Occipital lobe (tissue), 2 donors: ENCODE measurements around the gene TTC9C. TPM values are rescaled to one million over a fixed set of nuclear protein-coding genes. Genes with fewer than 3 reads are reported as not detected.
"Not testable (repeated sequence)": the region's sequence is repeated elsewhere in the genome, so short reads cannot be mapped to it uniquely, and the experiment has no call there.

Experiments used
- DNase-seq: peaks from one replicate; lab custom pipeline; 2025; lab: John Stamatoyannopoulos, UW
- total RNA-seq: library from RNA; depleted of rRNA; stranded (reverse); fragments of >200 nt; gene quantifications from one replicate; pipeline ENCODE4 v1.2.3, GENCODE V29; 2014

TTC9C gene
- total RNA-seq, 1 donor from 2014 or later = 23.7 TPM

DNA sequence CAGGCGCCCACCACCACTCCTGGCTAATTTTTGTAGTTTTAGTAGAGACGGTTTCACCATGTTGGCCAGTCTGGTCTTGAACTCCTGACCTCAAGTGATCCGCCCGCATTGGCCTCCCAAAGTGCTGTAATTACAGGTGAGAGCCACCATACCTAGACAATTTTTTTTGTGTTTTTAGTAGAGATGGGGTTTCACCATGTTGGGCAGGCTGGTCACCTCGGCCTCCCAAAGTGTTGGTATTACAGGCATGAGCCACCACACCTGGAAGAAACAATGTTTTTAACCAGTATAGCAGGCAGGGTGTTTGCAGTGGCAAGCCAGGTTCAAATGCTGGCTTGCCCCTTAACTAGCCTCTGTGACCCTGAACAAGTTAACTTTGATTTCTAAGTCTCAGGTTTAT, 21.6 kb downstream of the TTC9C start:
- DNase-seq = not testable (repeated sequence)

DNA sequence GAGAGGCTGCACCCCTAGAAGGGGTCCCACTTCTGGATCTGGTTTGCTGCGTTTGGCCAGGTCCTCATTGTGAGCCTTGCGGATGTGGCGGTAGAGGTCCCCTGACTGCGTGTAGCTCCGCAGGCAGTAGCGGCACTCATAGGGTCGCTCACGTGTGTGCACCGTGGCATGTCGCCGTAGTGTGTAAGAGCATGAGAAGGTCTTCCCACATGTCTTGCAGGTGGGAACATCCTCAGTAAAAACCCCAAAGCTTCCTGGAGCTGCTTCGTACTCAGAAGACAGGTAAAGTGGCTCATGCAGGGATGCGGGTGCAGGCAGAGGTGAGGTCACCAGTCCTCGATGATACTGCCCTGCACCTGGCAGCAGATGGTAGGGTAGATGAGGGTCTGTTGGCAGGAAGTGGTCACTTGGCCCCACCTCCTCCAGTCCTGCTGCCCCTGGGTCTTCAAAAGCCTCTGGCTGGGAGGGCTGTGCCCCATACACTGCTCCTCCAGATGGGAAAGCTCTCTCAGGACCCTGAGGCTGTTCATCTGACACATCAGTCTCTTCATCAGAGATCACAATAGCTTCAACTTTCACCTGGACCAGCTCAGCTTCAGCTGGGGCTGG, 24.0 kb downstream of the TTC9C start:
- no peak for DNase-seq

DNA sequence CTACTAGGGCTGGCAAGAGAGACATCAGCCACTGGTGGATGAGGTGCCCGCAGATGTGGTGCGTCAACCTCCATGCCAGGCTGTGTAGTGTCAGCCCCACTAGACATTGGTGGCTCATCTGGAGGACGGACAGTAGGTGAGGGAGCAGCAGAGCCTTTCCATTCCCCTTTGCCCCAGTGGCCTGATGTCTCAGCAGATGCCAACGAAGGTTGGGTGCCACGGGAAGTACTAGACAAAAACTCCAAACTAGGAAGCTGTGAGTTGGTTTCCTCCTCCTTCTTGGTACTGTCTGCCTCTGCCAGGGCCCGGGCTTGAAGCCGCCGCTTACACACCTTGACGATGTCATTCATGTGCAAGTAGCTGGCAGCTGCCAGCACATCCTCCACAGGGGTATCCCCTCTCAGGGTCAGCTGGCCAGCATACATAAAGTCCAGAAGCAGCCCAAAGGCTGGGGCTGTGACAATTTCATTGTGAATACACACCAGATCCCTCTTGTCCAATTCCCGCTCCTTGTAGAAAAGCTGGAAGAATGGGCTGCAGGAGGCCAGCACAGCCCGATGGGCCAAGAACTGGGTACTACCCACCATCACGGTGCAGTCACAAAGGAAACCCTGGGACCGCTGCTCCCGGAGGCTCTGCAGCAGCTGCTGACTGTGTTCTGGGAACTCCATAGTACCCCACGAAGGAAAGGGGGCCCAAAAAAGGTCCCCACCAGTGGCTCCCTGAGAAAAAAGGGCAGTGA, 24.9 kb downstream of the TTC9C start:
- DNase-seq = no peak

DNA sequence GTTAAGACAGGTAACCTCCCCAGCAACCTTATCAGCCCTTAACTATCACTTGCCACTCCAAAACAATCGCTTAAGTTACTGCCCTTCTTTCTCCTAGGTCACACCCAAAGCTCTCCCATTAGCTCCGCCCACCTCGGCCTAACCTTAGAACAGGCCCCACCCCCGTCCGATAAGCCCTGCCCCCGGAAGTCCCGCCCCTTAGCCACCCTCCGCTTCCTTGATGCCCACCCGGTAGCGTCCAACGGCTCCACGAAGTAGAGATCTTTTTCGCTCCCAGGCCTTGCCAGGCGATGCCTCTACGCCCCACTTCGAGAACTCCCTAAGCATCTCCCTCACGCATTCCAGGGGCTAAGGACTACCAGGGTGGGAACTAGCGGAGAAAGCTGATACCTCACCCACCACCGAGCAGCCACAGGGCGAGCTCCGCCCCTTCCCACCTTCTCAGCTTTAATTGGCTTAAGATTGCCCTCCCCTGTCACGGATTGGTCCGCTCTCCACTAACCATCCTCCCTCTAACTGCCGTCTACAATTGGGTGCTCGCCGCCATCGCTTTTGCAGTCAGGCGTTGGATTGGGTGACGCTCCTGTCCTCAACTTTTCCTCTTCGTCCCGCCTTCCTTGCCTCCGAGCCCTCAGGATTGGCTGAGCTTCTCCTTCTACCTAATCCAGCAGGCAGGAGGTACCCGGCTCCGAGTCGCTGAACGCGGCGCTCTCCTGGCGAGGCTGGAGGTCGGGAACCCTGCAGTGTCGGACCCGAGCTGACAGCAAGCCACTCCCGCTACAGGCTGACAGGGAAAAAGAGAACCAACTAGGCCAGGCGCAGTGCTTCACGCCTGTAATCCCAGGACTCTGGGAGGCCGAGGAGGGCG, 25.7 kb downstream of the TTC9C start, which contains the start of gene ZBTB3:
Gene ZBTB3 (minus strand): TSS at position 425 of the 868 bp plus-strand sequence. CDS start 496 bp downstream, outside the sequence.
- DNase-seq = peak; percentile 99

DNA sequence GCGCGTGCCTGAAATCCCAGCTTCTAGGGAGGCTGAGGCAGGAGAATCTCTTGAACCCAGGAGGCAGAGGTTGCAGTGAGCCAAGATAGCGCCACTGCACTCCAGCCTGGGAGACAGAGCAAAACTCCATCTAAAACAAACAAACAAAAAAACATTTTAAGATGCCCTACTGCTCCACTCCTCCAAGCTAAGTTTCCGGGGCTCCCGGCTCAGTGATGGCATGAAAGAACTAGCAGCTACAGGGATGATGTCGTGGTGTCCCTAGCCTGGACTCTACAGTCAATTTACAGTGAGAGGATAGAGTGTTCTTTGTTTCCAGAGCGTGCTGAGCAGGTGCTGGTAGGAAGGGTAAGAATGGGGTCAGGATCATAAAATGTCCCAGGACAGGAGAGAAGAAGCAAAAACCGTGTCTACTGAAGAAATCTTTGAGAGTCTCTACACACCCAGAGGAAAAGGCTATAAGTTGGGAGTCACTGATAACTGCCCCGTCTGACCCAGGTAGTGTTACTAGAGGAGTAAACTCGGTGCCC, 26.9 kb downstream of the TTC9C start:
- DNase-seq = no peak

DNA sequence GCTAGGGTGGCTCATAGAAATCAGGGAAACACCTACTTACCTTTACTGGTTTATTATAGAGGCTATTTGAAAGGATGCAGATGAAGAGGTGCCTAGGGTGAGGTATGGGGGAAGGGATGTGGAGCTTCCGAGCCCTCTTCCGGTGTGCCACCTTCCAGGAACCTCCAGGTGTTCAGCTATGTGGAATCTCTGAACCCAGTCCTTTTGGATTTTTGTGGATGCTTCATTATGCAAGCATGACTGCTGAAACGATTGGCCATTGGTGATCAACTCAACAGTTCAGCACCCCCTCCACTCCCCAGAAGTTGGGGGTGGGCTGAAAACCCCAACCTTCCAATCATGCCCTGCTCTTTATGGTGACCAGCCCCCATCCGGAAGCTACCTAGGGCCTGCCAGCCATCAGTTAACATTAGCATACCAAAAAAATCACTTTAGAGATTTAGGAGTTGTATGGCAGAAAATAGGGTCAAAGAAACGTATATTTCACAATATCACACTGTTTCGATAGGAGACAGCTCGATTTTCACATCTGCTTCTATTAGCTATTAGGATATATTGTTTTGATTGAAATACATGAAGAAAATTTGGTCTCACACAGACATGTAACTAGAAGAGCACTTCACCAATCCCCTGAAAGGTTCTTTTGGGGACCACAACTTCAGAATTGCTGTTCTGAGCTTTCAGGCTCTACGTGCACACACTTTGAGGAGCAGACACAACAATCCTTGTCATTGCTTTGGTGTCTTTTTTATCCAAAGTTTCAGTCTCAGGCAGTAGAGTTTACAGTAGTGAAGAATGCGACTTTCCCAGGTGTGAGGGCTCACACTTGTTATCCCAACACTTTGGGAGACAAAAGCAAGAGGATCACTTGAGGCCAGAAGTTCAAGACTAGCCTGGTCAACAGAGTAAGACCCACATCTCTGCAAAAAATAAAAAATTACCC, 29.8 kb downstream of the TTC9C start:
- DNase-seq = no peak

DNA sequence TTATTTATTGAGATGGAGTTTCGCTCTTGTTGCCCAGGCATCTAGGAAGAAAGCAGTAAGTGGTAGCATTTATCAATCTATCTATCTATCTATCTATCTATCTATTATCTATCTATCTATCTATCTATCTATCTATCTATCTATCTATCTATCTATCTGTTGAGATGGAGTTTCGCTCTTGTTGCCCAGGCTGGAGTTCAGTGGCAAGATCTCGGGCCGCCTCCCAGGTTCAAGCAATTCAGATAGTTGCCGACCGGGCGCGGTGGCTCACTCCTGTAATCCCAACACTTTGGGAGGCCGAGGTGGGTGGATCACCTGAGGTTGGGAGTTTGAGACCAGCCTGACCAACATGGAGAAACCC, 32.6 kb downstream of the TTC9C start:
- not testable (repeated sequence) for DNase-seq

DNA sequence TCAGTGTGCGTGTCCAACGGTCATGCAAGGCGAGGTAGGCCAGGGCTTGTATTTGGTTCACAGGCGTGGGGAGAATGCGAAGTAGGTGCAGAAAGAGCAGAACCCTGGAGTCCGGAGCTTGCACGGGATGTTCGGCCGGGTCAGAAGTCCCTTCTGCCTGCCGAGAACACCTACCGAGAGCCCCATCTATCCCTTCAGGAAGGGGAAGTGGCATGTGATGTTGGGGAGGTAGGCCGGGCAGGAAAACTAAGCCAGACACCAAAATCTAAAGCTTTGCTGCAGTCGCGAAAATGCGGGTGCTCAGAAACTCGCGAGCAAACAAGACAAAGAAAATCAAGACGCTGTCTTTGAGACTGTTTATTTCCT, 42.5 kb downstream of the TTC9C start:
- peak; percentile 51 for DNase-seq

DNA sequence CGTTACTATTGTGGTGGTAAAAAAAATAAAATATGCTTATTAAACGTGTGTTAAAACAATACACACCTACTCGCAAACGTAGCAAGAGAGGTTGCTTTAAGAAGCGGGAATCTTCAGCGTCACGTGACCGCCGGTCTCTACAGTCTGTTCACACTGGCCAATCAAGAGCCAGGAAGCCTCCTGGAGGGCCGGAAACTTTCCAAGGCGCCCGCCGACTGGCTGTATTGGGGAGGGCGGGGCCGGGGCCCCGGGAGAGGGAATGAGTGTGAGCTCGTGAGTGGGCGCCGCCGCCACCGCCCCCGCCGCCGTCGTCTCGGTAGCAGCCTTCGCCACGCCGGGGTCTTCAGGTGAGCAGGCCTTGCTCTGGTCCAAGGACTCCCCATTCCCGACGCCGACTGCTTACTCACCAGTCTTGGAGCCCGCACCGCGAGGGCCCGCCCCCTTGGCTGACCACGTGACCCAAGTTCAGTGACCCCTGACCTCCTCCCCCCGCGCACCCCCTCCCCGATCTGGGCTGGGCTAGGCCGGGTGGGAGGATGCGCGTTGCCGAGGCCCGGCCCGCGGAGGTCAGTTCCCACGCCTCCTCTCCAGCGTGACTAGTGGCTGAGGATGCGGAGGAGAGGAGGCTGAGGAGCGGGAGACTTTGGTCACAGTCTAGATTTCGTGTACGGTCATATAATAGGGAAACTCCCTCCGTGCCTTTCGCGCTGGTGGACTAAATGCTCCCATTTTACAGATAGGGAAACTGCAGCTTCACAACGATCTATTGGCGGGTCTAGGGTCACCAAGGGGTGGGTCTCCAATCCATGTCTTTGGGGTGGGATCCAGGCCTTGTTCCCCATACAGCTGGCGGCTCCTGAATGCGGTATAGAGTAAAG, 43.1 kb downstream of the TTC9C start, which contains the start of gene TAF6L:
Gene TAF6L (plus strand): TSS at position 253 of the 878 bp plus-strand sequence. CDS start 4,388 bp downstream, outside the sequence.
- peak; percentile 94 for DNase-seq

DNA sequence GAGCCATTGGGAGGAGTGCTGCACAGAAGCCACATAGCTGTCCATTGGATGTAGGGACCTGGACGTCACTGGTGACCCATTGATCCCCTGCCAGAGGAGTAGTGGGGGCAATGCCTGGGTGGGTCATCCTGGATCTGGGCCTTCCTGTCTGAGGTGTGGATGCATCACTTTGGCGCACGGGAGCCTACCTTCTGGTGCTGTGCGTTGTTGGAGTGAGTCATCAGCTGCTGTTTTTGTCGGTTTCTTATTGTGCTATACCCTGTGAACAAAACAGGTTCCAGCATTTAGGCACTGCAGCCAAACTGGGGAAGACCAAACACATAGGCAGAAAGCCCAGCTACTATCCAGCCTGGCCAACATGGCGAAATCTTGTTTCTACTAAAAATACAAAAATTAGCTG, 46.1 kb downstream of the TTC9C start:
- no peak for DNase-seq

DNA sequence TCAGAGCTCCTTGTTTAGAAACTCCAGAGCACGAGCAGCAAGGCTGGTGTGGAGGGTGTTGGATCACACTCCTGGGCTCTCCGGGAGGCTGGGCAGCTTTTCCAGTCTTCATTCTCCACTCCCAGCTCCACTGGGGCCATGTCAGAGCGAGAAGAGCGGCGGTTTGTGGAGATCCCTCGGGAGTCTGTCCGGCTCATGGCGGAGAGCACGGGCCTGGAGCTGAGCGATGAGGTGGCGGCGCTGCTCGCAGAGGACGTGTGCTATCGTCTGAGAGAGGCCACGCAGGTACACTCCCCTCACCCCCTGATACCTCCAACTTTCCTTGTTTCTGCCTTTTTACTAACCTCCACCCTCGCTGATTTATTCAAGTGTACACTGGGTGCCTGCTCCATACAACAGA, 47.4 kb downstream of the TTC9C start:
- no peak for DNase-seq

DNA sequence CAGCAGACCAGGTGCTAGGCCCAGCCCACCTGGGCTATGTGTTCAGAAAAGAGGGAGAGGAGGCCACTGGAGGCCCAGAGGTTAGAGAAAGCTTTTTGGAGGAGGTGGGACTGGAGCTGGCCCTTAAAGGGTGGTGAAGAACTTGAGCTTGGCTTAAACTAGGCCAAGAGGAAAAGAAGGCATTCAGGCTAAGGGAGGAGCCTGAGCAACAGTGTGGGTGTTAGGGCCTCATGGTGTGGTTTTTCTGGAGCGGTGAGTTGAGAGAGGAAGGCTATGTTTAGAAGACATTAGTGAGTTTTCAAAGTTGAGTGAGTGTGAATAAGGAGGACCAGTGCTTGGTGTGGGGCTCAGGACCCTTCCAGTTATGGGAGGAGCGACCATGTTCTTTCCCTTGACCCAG, 49.1 kb downstream of the TTC9C start:
- no peak for DNase-seq

DNA sequence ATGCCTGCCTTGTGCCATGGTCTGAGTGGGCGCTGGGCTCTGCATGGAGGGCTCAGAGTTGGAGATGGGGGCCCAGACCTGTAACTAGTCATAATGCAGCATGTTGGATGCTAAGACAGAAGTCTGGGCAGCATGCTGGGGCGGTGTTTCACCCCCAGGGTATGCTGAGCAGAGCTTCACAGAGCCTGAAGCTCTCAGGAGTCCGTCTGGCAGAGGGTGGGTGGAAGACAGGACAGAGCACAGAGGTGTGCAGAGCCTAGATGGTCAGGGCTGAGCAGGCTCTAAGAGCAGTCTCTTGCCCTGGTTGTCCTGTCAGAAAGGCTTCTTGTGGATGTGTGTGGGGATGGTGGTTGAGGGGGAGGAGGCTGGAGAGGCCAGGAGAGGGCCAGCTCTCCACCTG, 50.2 kb downstream of the TTC9C start:
- no peak for DNase-seq

DNA sequence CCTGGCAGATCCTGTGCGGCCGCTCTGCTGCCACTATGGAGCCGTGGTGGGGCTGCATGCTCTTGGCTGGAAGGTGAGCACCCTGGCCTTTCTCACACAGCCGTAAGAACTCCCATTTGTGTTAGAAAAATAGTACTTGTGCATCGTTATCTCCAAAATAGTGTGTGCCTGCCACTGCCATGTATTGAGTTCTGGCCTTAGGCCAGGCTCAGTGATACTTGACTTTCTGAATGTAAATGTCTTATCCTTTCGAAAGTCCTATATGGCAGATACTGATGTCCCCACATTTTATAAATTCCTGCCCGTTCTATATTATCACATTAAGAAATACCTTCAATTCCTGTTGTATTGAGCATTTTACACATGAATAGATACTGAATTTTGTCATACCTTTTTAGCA, 54.5 kb downstream of the TTC9C start:
- no peak for DNase-seq

DNA sequence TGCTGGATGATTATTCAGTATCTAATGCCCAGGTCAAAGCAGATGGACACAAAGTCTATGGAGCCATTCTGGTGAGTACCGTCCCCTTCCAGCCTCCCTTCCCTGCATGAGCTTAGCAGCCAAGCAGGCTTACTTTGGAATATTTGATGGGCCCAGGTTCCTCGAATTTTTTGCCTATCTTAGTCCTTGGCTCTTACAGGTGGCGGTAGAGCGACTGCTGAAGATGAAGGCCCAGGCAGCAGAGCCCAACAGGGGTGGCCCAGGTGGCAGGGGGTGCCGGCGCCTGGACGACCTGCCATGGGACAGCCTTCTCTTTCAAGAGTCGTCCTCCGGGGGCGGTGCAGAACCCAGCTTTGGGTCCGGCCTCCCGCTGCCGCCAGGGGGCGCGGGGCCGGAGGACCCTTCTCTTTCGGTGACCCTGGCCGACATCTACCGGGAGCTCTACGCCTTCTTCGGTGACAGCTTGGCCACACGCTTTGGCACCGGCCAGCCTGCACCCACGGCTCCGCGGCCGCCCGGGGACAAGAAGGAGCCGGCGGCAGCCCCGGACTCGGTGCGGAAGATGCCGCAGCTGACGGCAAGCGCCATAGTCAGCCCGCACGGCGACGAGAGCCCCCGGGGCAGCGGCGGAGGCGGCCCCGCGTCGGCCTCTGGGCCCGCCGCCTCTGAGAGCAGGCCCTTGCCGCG, 58.2 kb downstream of the TTC9C start:
- DNase-seq = peak; percentile 71

DNA sequence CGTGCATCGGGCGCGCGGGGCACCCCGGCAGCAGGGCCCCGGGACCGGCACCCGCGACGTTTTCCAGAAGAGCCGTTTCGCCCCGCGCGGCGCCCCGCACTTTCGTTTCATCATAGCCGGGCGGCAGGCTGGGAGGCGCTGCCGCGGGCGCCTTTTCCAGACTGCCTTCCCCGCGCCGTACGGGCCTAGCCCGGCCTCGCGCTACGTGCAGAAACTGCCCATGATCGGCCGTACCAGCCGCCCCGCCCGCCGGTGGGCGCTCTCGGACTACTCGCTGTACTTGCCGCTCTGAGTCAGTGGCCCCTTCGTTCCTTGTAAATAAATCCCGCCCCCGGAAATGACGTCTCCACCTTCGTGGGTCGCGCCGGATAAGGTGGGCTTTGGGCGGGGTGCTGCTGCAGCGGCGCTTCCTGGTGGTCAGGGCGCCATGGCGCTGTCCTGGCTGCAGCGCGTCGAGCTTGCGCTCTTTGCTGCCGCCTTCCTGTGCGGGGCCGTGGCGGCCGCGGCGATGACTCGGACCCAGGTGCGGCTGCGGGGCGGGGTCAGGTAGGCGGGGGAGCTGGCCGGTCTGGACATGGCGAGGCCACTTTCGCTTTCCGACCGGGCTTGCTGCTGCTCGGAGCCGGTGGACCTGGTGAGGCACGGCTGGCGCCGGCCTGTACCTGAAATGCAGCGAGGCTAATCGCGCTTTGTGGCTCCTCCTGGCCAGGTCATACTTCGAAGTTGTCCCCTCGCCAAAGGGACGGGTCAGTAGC, 58.9 kb downstream of the TTC9C start, which contains the start of gene TMEM179B:
Gene TMEM179B (plus strand): TSS at position 398 of the 755 bp plus-strand sequence. CDS start 30 bp downstream, at position 428.
- peak; percentile 95 for DNase-seq
